ENCODE measurements around the gene NOL4L. TPM values are rescaled to one million over a fixed set of nuclear protein-coding genes. Genes with fewer than 3 reads are reported as not detected.
"Not testable (repeated sequence)": the region's sequence is repeated elsewhere in the genome, so short reads cannot be mapped to it uniquely, and the experiment has no call there.

NOL4L gene
- total RNA-seq, 2 experiments from 2014 or later: 15.2 to 18.3 TPM

DNA sequence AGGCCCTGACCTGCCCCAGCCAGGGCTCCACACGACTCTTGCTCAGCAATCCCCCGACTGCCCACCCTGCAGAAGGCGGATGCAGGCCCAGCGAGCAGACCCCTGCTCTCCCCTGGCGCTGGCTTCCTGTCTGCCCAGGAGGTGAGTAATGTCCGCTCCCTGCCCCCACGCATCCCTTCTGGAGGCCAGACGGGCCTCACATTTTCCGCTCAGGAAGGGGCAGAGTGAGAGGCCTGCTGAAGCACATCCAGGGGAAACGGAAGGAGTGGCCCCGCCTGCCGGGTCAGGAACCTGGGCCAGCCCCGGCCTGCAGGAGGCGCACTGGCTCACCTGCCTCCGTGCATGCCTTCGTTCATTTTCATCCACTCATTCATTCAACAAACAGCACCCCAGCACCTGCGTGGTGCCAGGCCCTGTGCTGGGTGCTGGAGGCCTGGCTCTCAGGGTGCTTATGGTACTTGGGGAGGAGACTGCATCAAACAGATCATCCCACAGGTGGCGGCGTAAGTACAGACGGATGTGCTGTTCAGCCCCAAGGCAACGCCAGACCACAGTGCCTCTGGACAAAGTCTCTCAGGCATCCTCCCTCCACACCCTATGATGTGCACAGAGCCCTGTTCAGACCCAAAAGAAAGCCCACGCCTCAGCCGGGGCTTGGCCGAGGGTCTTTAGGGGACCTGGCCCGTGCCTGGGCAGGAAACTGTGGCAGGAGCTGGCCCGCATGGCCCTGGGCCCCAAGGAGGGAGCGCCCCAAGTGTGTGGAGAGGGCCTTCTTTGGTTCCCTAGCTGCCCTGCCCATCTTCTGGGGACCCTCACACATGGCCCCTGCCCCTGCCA, 114.9 kb downstream of the NOL4L start:
- no peaks in the 10 kb centered on the region for H3K9me3 Mint-ChIP-seq (ENCODE audit: low read depth)
- H3K4me3 Mint-ChIP-seq: no peak overlapping the region
- no peaks in the 10 kb centered on the region for H3K36me3 Mint-ChIP-seq
- H3K4me1 Mint-ChIP-seq: no peaks in the 10 kb centered on the region
- ATAC-seq (no peak), DNase-seq (no peak)
- H3K27ac Mint-ChIP-seq: no peak overlapping the region
- no peaks in the 10 kb centered on the region for H3K27me3 Mint-ChIP-seq
- CTCF ChIA-PET: interaction anchor here (1.5 kb wide), 1 partner anchor 11 kb away, joined by 3 read pairs; no protein-coding TSS in a partner anchor

DNA sequence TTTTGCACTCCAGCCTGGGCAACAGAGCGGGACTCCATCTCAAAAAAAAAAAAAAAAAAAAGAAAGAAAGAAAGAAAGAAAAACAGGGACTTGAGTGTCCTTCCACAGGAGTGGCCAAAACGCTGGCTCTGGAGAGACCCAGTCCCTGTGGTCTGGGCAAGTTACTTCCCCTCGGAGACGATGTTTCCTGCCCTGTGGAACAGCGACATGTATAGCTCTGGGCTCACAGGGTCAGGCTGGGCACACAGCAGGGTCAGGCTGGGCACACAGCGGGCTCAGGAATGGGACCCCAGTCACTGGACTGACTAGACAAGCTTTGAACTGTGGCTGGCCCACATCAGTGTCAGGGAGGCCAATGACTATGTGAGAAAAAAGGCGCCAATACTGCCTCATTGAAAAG, 116.3 kb downstream of the NOL4L start:
- DNase-seq: no peak
- Mint-ChIP-seq H3K36me3 (no peaks in the 10 kb centered on the region), H3K4me3 (no peak overlapping the region), H3K27ac (no peak overlapping the region), H3K4me1 (no peaks in the 10 kb centered on the region), H3K27me3 (no peaks in the 10 kb centered on the region), H3K9me3 (ENCODE audit: low read depth) (no peaks in the 10 kb centered on the region)
- ATAC-seq: no peak
- CTCF ChIA-PET: no interaction called here

DNA sequence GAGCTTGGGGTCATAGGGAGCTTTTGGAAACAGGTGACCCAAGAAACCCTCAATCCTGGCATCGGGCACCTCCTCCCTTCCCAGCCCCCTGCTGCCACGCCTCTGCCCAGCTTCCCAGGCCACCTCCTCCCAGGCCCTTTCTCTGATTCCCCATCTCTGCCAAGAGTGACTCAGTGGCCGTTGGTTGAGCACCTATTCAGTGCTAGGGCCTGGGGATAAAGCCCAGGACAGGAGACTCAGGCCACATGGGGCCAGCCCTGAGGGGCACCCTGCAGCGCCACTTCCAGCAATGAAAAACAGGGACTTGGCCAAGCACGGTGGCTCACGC, 116.9 kb downstream of the NOL4L start:
- no peak for ATAC-seq
- Mint-ChIP-seq H3K27ac (no peak overlapping the region), H3K9me3 (ENCODE audit: low read depth) (no peaks in the 10 kb centered on the region), H3K27me3 (no peaks in the 10 kb centered on the region), H3K4me1 (no peaks in the 10 kb centered on the region), H3K4me3 (no peak overlapping the region), H3K36me3 (no peaks in the 10 kb centered on the region)
- CTCF ChIA-PET: no interaction called here
- DNase-seq: no peak

DNA sequence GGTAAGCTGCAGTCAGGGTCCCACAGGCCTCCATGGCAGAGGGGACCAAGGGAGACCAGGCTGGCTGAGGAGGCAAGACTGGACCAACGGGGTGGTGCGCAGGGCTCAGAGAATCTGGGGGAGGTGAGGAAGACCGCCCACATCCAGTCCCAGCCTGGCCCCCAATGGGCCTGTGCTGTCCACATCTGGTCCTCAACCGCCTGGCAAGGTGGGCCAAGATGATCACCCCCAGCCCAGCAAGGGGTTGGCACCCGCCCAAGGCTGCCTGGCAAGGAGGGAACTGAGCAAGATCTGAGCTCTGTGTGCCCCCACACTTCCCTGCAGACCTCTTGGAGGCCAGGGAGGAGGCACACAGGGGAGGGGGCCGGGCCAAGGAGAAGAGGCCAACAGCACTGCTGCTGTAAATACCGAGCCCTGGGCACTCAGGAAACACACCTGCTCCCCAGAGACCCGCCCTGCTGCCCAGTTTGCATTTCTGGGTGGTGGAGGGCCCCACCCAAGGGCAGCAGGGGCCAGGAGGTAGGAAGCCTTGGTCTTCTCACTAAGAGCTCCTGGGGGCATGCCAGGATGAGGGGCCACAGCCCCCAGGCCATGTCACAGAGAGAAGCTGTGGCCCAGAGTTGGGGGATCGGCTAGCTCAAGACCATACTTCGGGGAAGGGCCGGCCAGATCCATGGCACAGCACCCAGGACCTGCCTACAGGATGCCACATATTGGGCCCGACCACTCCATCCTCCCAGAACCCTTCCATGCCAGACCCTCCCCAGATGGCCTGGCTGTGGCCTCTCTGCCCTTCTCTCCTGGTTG, 117.4 kb downstream of the NOL4L start:
- H3K4me3 Mint-ChIP-seq: no peak overlapping the region
- H3K4me1 Mint-ChIP-seq: no peaks in the 10 kb centered on the region
- DNase-seq (no peak), ATAC-seq (no peak)
- CTCF ChIA-PET: interaction anchor here (1.4 kb wide), 1 partner anchor 18 kb away, joined by 3 read pairs; no protein-coding TSS in a partner anchor
- H3K27ac Mint-ChIP-seq: no peak overlapping the region
- H3K36me3 Mint-ChIP-seq: no peaks in the 10 kb centered on the region
- no peaks in the 10 kb centered on the region for H3K9me3 Mint-ChIP-seq (ENCODE audit: low read depth)
- no peaks in the 10 kb centered on the region for H3K27me3 Mint-ChIP-seq

DNA sequence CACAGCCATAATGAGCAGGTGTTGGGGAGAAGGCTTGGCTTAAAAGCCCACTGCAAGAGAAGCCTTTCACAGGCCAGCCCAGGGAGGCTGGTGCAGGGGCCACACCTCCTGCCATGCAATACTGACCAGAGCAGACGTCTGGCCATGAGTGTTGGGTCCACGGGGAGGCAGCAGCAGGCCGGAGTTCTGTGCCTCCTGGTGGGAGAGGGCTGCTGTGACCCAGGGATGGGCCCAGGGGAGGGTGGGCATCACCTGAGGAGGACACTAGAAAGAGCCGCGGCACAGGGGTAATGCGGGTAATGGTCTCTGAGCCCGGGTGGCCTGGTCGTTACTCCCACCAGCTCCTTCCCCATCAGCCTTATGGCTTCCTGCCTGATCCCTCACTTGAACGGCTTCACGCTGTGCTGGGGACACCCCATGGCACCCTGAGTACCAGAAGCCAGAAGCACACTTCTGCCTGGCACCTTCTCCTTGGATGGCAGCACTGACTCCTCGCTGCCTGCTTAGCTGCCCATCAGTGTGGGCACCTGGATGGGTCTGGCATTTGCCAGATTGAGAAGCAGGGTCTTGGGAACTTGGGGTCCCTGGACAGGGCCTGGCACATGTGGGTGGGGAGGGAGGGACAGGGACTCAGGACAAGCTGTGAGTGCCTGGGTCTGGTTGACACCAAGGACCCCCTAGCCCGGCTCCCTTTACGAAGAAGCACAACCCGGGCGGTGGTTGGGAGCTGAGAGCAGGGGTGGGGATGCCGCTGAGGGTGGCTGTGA, 118.2 kb downstream of the NOL4L start:
- Mint-ChIP-seq H3K4me1 (no peaks in the 10 kb centered on the region), H3K27me3 (no peaks in the 10 kb centered on the region), H3K4me3 (no peak overlapping the region), H3K9me3 (ENCODE audit: low read depth) (no peaks in the 10 kb centered on the region), H3K27ac (no peak overlapping the region), H3K36me3 (no peaks in the 10 kb centered on the region)
- DNase-seq (no peak), ATAC-seq (no peak)
- CTCF ChIA-PET: interaction anchor here (1.4 kb wide), 1 partner anchor 19 kb away, joined by 3 read pairs; no protein-coding TSS in a partner anchor

DNA sequence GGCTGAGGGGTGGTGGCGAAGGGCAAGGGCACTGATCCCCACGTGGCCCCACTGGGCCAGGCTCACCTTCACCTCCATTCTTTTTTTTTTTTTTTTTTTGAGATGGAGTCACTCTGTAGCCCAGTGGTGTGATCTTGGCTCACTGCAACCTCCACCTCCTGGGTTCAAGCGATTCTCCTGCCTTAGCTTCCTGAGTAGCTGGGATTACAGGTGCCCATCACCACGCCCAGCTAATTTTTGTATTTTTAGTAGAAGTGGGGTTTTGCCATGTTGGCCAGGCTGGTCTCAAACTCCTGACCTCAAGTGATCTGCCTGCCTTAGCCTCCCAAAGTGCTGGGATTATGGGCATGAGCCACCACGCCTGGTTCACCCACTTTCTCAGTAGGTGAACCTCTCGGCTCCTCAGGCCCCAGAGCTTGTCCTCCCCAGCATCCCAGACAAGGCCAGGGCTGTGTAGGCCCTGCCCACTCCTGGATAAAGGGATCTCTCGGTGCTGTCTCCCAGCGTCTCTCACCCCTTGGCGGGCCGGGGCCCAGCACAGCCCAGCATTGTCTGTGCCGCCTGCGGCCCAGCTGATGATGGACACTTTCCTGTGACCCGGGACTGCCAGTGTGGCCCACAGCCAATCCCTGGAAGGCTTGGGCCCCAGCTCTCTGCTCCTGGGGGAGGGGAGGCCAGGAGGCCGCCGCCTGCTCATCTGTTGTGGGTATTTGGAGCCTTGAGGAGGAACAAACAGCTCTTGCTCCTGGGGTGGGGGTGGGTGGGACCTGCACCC, 119.0 kb downstream of the NOL4L start:
- H3K27me3 Mint-ChIP-seq; DNase-seq; H3K9me3 Mint-ChIP-seq (ENCODE audit: low read depth); H3K36me3 Mint-ChIP-seq; H3K4me1 Mint-ChIP-seq; CTCF ChIA-PET; ATAC-seq; H3K4me3 Mint-ChIP-seq; H3K27ac Mint-ChIP-seq: not testable (repeated sequence)

DNA sequence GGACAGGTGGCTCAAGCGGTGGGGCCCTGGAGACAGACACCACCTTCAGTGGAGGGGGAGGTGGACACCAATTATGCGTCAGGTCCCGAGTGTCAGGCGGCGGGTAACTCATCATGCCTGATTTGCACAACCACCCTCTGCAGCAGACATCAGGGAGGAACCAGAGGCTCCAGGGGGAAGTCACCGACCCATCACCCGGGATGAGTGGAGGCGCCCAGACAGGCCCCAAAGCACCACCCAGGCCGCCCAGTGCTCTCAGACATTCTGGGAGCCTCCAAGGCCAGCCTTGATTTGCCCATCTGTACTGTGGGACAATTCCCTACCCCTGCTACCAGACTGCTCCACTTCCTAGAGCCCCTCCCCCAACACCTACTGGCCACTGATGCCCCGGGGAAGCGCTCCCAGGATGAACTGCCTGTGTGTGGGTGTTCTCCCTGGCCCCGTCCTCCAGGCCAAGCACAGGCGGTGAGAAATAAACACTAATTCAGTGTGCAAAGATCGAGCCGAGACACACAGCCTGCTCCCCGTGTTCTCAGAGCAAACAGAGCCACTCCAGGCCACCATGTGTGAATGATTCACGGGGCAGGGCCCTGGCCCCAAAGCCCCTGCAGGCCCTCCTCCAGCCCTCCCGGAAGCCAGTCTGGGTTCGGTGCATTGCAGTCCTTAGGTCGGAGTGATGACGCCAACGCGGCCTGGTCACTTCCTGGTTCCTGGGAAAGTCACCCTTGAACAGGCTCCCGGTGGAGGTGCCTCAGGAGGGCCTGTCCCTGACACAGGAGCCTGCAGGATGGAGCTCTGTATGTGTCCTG, 119.8 kb downstream of the NOL4L start:
- ATAC-seq (no peak), DNase-seq (no peak)
- Mint-ChIP-seq H3K36me3 (no peaks in the 10 kb centered on the region), H3K9me3 (ENCODE audit: low read depth) (no peaks in the 10 kb centered on the region), H3K4me1 (no peaks in the 10 kb centered on the region), H3K27ac (no peak overlapping the region), H3K27me3 (no peaks in the 10 kb centered on the region), H3K4me3 (no peak overlapping the region)
- CTCF ChIA-PET: no interaction called here

DNA sequence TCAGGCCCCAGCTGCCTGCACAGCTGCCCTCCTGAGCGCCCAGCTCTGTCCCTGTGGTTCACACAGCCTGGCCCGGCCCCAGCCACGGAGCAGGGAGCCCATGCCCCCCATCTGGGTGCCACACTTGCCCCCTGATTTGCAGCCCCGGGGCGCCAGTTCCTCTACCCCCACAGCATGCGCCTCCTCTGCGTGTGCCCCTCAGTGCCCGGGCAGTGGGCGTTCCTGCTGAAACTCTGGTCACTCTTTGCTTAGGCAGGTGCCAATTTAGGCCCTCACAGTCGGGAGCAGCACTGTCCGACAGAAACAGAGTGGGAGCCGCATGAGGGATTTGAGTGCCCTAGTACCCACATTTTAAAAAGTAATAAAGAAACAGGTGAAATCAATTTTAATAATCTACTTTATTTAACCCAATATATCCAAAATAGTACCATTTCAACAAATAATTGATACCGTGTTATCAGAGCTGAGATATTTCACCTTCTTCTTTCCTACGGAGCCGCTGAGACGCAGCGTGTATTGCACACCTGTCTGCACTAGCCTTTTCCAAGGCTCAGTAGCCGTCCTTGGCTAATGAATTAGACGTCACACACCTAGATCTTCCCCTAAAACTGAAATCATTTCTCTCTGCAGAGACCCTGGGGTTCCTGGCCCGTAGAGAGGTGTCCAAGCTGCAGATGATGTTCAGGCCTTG, 120.6 kb downstream of the NOL4L start:
- Mint-ChIP-seq H3K36me3 (no peaks in the 10 kb centered on the region), H3K9me3 (ENCODE audit: low read depth) (no peaks in the 10 kb centered on the region), H3K27me3 (no peaks in the 10 kb centered on the region), H3K4me1 (no peaks in the 10 kb centered on the region), H3K27ac (no peak overlapping the region), H3K4me3 (no peak overlapping the region)
- CTCF ChIA-PET: no interaction called here
- ATAC-seq: no peak
- DNase-seq: no peak

DNA sequence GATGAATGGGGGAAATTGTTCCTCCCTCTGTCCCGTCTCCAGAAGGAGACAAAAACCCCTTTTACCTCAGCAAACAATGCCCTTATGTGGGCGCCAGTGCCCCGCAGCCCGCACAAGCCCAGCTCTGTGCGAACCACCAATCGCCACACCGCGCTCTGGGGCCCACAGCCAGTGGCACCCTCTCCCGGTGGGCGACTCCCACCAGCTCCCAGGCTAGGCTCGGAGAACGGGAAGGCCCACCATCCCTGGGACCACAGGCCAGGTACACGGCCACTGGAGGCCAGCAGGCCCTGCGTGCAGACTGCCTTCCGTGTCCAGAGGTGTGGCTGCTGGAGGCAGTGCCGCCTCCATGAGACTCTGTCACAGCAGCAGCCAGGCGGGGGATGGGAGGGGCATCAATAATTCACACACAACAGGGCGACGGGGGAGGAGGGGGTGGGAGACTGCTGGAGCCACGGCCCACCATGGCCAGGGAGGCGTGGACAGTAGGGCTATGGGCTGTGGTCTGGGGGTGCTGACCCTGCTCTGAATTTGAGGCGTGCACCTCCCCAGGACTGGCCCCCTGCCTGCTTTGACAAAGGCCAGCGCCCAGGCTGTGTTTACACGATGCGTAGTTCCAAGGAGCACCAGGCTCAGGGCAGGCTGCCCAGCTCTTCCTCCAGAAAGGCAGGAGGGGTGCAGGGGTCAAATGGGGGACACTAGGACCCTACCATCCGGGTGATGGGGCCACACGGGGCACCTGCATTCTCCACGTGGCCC, 121.3 kb downstream of the NOL4L start:
- Mint-ChIP-seq H3K27ac (no peak overlapping the region), H3K4me3 (no peak overlapping the region), H3K9me3 (ENCODE audit: low read depth) (no peaks in the 10 kb centered on the region), H3K36me3 (no peaks in the 10 kb centered on the region), H3K4me1 (no peaks in the 10 kb centered on the region), H3K27me3 (no peaks in the 10 kb centered on the region)
- CTCF ChIA-PET: no interaction called here
- ATAC-seq (no peak), DNase-seq (no peak)

DNA sequence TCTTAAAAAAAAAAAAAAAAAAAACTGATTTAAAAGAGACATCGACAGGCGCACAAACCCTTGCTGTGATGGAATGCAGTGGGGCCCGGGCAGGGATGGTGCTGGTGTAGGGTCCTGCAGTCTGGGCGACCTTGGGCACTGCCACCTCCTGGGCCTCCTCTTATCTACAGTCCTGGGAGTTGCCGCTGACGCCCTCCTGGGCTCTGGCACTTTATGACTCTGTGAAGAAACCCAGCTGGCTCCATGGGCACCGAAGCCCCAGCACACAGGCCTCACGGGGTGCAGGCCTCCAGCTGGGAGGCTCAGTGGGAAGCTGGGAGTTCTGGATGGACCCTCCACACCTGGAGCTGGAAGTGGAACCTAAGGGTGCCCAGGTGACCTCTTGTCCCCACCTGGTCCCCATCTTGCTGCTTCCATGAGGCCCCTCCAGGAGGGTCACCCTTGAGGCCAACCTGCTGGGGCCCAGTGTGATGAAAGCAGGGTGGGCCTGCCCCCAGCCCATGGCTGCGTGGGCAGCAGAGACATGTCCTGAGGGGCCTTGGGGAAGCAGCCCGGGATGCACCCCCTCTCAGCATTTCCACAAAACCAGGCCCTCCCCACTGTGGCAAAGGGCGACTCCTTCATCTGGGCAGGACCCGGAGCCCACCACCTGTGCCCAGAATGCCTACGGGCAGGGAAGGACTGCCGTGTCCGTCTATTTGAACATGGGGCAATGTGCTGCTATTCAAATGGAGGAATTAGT, 122.1 kb downstream of the NOL4L start:
- no peak overlapping the region for H3K27ac Mint-ChIP-seq
- CTCF ChIA-PET: interaction anchor here (1.2 kb wide), 1 partner anchor 11 kb away, joined by 3 read pairs; no protein-coding TSS in a partner anchor

More for the DNA sequence above, 122.1 kb downstream of the NOL4L start:
- H3K36me3 Mint-ChIP-seq: no peaks in the 10 kb centered on the region
- no peaks in the 10 kb centered on the region for H3K27me3 Mint-ChIP-seq
- no peaks in the 10 kb centered on the region for H3K9me3 Mint-ChIP-seq (ENCODE audit: low read depth)
- H3K4me3 Mint-ChIP-seq: no peak overlapping the region
- no peak for ATAC-seq
- no peak for DNase-seq
- no peaks in the 10 kb centered on the region for H3K4me1 Mint-ChIP-seq
